HepG2 (cell line): ENCODE data around the gene GDPGP1. TPM values are rescaled to one million over a fixed set of nuclear protein-coding genes. Genes with fewer than 3 reads are reported as not detected.

ENCODE experiments used
- ATAC-seq: fragments of 200-7000 bp; cut with Tn5 transposase; 3 replicates; pipeline ENCODE4 v1.9.1; 2020; ENCODE audit warnings: mild to moderate bottlenecking, moderate library complexity
- BruUV-seq: library from RNA; stranded (reverse); fragments of 400-500 nt; replicated peaks from 2 replicates; lab custom pipeline; 2021; lab: Mats Ljungman, UMichigan
- CTCF ChIA-PET: fragments of 300-600 bp; formaldehyde crosslinking; extraction: SDS; loops from one replicate; lab custom pipeline; 2021; ENCODE audit warnings: low total read pairs, inconsistent platforms, low intra/inter-chr PET ratio; lab: Yijun Ruan, JAX
- POLR2A ChIA-PET: fragments of 350-600 bp; sonication (Branson Sonifier 250); formaldehyde crosslinking; loops from one replicate; lab custom pipeline; 2020; ENCODE audit warnings: antibody characterized with exemption, inconsistent platforms; lab: Yijun Ruan, JAX
- DNase-seq: peaks from one replicate; pipeline ENCODE4 v3.0.0-alpha.2; 2015; ENCODE audit warnings: low spot score
- FAIRE-seq: peaks from 3 replicates; lab custom pipeline; 2011; peaks lifted over from hg19 to GRCh38; lab: Jason Lieb, UNC
- H2AFZ ChIP-seq: one replicate; pipeline ENCODE4 v1.6.1; 2011; ENCODE audit warnings: low read length, inconsistent platforms
- H3K27ac ChIP-seq: fragments of 300-600 bp; 3 replicates; pipeline ENCODE4 v1.8.0; 2011; ENCODE audit warnings: mixed run types, mild to moderate bottlenecking, mixed read lengths, low read length, inconsistent platforms; ENCODE audit not compliant: insufficient read depth; ENCODE audit errors: extremely low read length
- H3K27me3 ChIP-seq, 2 experiments: fragments of 200-600 bp in 1 of 2; 2 replicates in 1 of 2; 3 replicates in 1 of 2; pipeline versions ENCODE4 v1.6.0 to v1.8.0; 2011; ENCODE audit warnings: low read length in 2 of 2, mild to moderate bottlenecking in 2 of 2, moderate library complexity in 2 of 2, inconsistent platforms in 1 of 2; ENCODE audit not compliant: insufficient read depth in 2 of 2, control insufficient read depth in 1 of 2
- H3K36me3 ChIP-seq, 2 experiments: fragments of 200-600 bp in 1 of 2; replicated peaks in 1 of 2; 2 replicates in 1 of 2; 3 replicates in 1 of 2; pipeline versions ENCODE4 v1.5.1 to v1.8.0; 2011; ENCODE audit warnings: low read length in 2 of 2, inconsistent platforms in 1 of 2; ENCODE audit not compliant: insufficient read depth in 2 of 2, control insufficient read depth in 1 of 2
- H3K4me1 ChIP-seq: 2 replicates; pipeline ENCODE4 v1.5.1; 2012; ENCODE audit warnings: low read length, inconsistent platforms; ENCODE audit not compliant: insufficient read depth
- H3K4me2 ChIP-seq: 2 replicates; pipeline ENCODE4 v1.6.0; 2011; ENCODE audit warnings: low read depth, low read length, inconsistent platforms
- H3K4me3 ChIP-seq, 3 experiments: fragments of 200-600 bp in 1 of 3; sonication (generic), shearing (Covaris generic) in 1 of 3; replicated peaks in 1 of 3; 2 replicates each; pipeline ENCODE4 v1.5.1; 2011 to 2016; ENCODE audit warnings: low read length in 3 of 3, inconsistent platforms in 2 of 3, low read depth in 2 of 3, mild to moderate bottlenecking in 2 of 3, control low read depth in 1 of 3, mixed read lengths in 1 of 3; ENCODE audit not compliant: insufficient read depth in 1 of 3
- H3K79me2 ChIP-seq: one replicate; pipeline ENCODE4 v1.6.1; 2011; ENCODE audit warnings: low read length, inconsistent platforms; ENCODE audit not compliant: insufficient read depth
- H3K9ac ChIP-seq: 2 replicates; pipeline ENCODE4 v1.6.0; 2011; ENCODE audit warnings: mild to moderate bottlenecking, low read depth, low read length, inconsistent platforms; ENCODE audit not compliant: insufficient read depth
- H3K9me3 ChIP-seq: 2 replicates; pipeline ENCODE4 v1.5.1; 2012; ENCODE audit warnings: mild to moderate bottlenecking, low read length
- H4K20me1 ChIP-seq: 2 replicates; pipeline ENCODE4 v1.6.0; 2011; ENCODE audit warnings: inconsistent platforms, mild to moderate bottlenecking, low read length, moderate library complexity; ENCODE audit not compliant: insufficient read depth
- CENPBD1 ChIP-seq: sonication (generic); formaldehyde crosslinking; IDR thresholded peaks from 2 replicates; pipeline ENCODE4 v1.8.0; 2022; ENCODE audit warnings: missing genetic modification reagents, low read depth, mild to moderate bottlenecking, borderline replicate concordance
- TCF7 ChIP-seq: sonication (generic); IDR thresholded peaks from 2 replicates; pipeline ENCODE4 v1.6.1; 2016; ENCODE audit warnings: antibody characterized with exemption, low read depth
- WGBS: methylation state at CpG from one replicate; pipeline ENCODE4 v1.1.6; 2017; ENCODE audit warnings: low lambda C conversion rate; 5-methylcytosine and 5-hydroxymethylcytosine counted together
- in situ Hi-C: cut with HindIII; loops from 2 replicates; pipeline ENCODE4 v1.10.0; 2017; ENCODE audit warnings: low pct_unique_long_range_greater_than_20kb; ENCODE audit not compliant: extremely low pct_ligation_motif_present
- intact Hi-C: fragments of 100-400 bp; cut with micrococcal nuclease; formaldehyde crosslinking; loops from one replicate; pipeline ENCODE4 v1.10.0; 2022; ENCODE audit not compliant: unreplicated experiment
- polyA plus RNA-seq, 8 experiments: library from polyadenylated mRNA; depleted of rRNA in 3 of 8; stranded (reverse) in 7 of 8; unstranded in 1 of 8; fragments of >200 nt; fragmentation: Illumina TruSeq in 4 of 8; extraction: Trizol in 4 of 8; gene quantifications; 2 replicates each; pipeline versions ENCODE4 v1.2.1 to v1.2.3, GENCODE V29; 2011 to 2016; ENCODE audit warnings: low read depth in 4 of 8, missing spikeins in 1 of 8, mixed read lengths in 1 of 8; ENCODE audit not compliant: insufficient read depth in 1 of 8
- total RNA-seq, 5 experiments: library from RNA; depleted of rRNA; stranded (reverse); fragments of >200 nt; fragmentation: Illumina TruSeq; extraction: Trizol; gene quantifications; 2 replicates each; pipeline ENCODE4 v1.2.3, GENCODE V29; 2016; ENCODE audit warnings: low read depth in 1 of 5
- TF ChIP-seq, protein P1 (sequence below): sonication (generic); formaldehyde crosslinking; IDR thresholded peaks from 2 replicates; pipeline ENCODE4 v1.4.0; 2020; ENCODE audit warnings: mild to moderate bottlenecking, missing genetic modification reagents
- TF ChIP-seq, protein P2 (sequence below): sonication (generic); formaldehyde crosslinking; IDR thresholded peaks from 2 replicates; pipeline ENCODE4 v1.5.1; 2020; ENCODE audit warnings: mild to moderate bottlenecking, missing genetic modification reagents, moderate library complexity

The GDPGP1 gene
- total and polyA plus RNA-seq, 2 of the 13 experiments (the other 11 are each of a cell fraction or from before 2014, with no cell fraction given), result 1.5 to 4.3 TPM

DNA sequence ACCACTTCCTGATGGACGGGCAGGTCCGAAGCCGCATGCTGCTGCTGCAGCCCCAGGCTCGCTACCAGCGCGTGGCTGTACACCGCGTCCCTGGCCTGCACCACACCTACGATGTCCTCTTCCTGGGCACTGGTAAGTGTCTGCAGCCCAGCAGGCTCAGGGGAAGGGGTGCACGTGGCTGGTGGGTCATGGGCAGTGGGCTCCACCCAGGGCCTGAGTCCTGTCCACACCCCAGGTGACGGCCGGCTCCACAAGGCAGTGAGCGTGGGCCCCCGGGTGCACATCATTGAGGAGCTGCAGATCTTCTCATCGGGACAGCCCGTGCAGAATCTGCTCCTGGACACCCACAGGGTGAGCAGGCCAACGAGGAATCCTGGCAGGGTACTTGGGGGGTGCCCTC is 9.0 kb upstream of the GDPGP1 start:
- in situ Hi-C loops, result no loop called here
- no peak for ATAC-seq
- POLR2A ChIA-PET, result no interaction called here
- TF ChIP-seq, protein P1, sequence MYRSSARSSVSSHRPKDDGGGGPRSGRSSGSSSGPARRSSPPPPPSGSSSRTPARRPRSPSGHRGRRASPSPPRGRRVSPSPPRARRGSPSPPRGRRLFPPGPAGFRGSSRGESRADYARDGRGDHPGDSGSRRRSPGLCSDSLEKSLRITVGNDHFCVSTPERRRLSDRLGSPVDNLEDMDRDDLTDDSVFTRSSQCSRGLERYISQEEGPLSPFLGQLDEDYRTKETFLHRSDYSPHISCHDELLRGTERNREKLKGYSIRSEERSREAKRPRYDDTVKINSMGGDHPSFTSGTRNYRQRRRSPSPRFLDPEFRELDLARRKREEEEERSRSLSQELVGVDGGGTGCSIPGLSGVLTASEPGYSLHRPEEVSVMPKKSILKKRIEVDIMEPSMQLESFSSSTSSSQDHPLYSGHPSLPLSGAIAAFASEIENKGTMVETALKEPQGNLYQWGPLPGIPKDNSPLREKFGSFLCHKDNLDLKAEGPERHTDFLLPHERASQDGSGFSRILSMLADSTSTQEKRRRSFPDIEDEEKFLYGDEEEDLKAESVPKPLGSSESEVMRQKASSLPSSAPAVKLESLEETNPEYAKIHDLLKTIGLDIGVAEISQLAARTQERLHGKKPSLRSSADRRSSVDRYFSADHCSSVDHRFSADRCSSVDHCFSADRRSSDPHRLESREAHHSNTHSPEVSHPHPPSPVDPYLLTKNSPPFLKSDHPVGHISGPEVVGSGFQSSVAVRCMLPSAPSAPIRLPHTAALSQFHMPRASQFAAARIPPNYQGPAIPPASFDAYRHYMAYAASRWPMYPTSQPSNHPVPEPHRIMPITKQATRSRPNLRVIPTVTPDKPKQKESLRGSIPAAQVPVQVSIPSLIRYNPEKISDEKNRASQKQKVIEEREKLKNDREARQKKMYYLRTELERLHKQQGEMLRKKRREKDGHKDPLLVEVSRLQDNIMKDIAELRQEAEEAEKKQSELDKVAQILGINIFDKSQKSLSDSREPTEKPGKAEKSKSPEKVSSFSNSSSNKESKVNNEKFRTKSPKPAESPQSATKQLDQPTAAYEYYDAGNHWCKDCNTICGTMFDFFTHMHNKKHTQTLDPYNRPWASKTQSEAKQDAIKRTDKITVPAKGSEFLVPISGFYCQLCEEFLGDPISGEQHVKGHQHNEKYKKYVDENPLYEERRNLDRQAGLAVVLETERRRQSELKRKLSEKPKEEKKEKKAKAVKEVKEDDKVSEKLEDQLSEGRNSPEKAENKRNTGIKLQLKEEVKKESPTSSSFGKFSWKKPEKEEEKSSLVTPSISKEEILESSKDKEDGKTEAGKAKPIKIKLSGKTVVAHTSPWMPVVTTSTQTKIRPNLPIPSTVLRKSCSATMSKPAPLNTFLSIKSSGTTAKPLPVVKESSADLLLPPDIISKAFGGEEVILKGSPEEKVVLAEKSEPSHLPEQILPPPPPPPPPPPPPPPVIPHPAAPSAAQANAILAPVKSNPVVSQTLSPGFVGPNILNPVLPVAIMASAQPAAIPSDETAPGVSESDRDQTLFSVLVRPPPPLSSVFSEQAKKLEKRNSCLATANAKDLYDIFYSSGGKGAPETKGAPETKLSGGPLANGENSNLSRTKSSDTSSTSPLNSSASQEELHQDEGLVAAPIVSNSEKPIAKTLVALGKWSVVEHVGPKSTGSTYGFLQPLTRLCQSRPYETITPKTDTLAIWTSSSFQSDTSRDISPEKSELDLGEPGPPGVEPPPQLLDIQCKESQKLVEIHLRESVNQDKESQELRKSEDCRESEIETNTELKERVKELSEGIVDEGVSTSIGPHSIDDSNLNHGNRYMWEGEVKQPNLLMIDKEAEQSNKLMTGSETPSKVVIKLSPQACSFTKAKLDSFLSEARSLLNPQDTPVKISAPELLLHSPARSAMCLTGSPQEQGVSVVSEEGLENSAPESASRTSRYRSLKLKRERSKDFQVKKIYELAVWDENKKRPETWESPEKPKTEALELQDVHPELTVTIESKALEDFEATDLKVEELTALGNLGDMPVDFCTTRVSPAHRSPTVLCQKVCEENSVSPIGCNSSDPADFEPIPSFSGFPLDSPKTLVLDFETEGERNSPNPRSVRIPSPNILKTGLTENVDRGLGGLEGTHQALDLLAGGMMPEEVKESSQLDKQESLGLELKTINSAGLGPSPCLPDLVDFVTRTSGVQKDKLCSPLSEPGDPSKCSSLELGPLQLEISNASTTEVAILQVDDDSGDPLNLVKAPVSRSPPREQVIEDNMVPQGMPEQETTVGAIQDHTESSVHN (CRISPR knock-in tag), result no peak
- TF ChIP-seq, protein P2, sequence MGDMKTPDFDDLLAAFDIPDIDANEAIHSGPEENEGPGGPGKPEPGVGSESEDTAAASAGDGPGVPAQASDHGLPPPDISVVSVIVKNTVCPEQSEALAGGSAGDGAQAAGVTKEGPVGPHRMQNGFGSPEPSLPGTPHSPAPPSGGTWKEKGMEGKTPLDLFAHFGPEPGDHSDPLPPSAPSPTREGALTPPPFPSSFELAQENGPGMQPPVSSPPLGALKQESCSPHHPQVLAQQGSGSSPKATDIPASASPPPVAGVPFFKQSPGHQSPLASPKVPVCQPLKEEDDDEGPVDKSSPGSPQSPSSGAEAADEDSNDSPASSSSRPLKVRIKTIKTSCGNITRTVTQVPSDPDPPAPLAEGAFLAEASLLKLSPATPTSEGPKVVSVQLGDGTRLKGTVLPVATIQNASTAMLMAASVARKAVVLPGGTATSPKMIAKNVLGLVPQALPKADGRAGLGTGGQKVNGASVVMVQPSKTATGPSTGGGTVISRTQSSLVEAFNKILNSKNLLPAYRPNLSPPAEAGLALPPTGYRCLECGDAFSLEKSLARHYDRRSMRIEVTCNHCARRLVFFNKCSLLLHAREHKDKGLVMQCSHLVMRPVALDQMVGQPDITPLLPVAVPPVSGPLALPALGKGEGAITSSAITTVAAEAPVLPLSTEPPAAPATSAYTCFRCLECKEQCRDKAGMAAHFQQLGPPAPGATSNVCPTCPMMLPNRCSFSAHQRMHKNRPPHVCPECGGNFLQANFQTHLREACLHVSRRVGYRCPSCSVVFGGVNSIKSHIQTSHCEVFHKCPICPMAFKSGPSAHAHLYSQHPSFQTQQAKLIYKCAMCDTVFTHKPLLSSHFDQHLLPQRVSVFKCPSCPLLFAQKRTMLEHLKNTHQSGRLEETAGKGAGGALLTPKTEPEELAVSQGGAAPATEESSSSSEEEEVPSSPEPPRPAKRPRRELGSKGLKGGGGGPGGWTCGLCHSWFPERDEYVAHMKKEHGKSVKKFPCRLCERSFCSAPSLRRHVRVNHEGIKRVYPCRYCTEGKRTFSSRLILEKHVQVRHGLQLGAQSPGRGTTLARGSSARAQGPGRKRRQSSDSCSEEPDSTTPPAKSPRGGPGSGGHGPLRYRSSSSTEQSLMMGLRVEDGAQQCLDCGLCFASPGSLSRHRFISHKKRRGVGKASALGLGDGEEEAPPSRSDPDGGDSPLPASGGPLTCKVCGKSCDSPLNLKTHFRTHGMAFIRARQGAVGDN (CRISPR knock-in tag), result no peak
- TF ChIP-seq CENPBD1 (no peak), TCF7 (no peak)
- Histone ChIP-seq H4K20me1 (no peaks in the 10 kb centered on the region), H3K9ac (no peak overlapping the region), H3K4me2 (no peak overlapping the region), H3K4me3 (no peak overlapping the region), H3K79me2 (no peaks in the 10 kb centered on the region), H3K9me3 (no peaks in the 10 kb centered on the region), H3K4me1 (no peaks in the 10 kb centered on the region), H2AFZ (no peak overlapping the region), H3K36me3 (peaks cover 17 to 49% of the 10 kb centered on the region in 2 experiments), H3K27me3 (no peaks in the 10 kb centered on the region), H3K27ac (no peak overlapping the region)
- DNase-seq, result no peak
- intact Hi-C loops, result no loop called here
- no TSS peak for BruUV-seq
- WGBS, result 98% methylated on average over 12 of the region's 17 CpGs
- FAIRE-seq, result no peak
- CTCF ChIA-PET, result no interaction called here
